ENCODE data around the gene ZBTB20.

GRCh38 chr3:115081444-115081843 lies 65.6 kb downstream of the ZBTB20 start:
- TF ChIP-seq CTCF (conservative IDR thresholded peaks at IDR 0.05; ENCODE audit: low read depth, low read length) (no peak), EZH2 (IDR thresholded peaks at IDR 0.05; ENCODE audit: low read length, unreplicated experiment) (no peak), EZH2phosphoT487 (IDR thresholded peaks at IDR 0.05; ENCODE audit: borderline replicate concordance, low read length) (no peak)

Measured in PC-3 (cell line).